ENCODE data around the gene C6orf118.

C6orf118 gene

DNA sequence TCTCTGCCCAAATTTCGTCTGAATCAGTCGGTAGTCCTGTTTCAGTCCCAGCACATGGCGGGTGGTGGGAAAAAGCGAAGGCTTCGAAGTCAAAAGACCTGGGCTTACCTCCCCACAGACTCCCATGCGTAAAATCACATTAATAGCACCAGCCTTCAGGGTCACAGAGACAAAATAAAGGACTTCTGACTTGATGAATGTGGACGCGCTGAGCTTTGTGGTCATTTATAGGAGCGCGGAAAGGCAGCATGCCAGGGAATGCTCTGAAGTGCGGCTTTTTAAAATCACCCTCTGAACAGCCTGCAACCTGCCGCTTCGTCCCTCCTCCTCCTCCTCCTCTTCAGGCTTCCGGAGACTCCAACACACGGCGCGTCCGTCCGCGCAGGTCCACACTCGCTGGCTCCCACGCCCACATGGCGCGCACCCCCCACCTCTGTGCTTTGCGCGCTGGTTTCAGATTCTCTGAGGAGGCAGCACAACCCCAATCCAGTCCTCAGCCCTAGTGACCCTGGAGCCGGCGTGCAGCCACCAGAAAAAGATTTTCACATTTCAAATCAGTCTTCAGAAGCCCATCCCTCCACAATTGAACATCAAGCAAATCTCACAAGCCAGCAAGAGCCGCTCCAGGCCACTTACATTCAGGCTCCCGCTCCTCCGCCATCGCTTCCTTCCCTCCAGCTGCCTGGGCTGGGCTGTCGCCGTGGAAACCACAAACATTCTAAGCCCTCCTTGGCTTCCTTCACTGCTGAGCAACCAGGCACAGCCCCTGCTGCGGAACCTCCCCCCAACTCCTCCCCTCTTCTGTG lies at the start of gene C6orf118:
Gene C6orf118, minus strand, starts transcription at position 680 of the 806 bp plus-strand sequence. Its CDS starts 19 bp downstream, at position 661.
- no peak for DNase-seq

DNA sequence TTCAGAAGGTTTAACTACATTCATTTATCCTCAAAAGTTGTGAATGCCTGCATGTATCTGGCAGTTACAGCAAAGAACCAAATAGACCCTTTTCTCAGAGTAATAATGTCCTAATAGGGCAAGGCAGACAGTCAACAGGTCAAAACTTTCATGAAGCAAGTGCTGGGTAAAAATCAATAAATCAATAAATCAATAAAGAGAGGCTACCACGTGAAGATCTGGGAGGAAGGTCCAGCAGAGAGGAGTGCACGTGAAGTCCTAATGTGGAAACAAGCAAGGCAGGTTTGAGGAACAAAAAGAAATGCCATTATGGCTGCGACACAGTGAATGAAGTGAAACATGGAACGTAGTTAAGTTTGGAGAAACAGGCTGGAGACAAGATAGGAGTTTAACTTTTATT lies 36.3 kb upstream of the C6orf118 start:
- no peak for DNase-seq

DNA sequence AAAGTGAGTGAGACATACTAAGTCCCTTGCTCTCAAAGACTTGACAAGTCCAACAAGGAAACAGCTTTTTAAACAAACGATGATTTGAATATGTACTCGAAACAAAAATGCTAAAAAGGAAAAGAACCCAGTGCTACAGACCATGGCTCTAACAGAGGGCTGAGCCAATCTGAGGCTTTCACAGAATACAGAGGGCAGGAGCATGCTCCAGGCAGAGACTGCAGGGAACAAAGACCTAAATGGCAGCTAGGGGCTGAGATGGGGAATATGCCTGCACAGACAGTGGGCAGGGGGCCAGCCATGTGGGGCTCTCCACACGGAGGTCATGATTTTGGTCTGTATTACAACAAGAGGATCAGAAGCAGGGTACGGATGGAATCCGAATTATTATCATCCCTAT lies 31.1 kb upstream of the C6orf118 start:
- no peak for DNase-seq

DNA sequence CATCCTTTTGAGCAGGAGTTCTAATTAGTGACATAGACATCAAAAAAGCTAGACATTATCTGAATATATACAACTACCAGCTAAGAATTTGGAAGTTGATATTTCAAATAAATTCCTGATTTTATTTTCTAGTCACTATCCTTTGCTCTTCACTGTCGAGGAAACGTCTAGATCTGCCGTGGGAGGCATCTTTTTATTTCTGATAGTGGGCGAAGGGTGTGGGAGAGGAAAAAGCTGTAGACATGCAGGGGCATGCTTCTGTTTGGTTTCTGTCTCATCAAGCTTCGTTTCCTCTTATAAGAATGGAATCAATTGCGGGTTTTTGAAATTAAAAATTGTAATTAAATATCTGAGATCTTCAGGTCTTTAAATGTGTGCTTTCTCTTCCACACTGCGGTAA lies 16.2 kb upstream of the C6orf118 start:
- DNase-seq: no peak

DNA sequence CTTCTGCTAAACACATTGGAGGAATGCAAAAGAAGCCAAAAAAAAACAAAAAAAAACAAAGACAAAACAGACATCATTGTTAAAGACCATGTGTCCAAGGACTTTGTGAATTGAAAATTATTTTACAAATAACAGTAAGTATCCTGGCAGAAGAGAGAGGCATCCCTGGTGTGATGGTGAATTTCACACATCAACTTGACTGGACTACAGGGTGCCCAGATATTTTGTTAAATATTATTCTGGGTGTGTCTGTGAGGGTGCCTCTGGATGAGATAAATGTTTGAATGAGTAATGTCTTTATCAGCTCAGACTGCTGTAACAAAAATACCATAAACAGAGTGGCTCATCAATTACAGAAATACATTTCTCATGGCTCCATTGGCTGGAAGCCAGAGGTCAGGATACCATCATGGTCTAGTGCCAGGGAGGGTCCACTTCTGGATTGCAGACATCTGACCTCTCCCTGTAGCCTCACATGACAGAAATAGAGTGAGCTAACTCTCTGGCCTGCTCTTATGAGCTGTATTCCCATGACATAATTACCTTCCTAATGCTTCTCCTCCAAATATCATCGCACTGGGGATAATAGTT lies 12.2 kb upstream of the C6orf118 start:
- no peak for DNase-seq

DNA sequence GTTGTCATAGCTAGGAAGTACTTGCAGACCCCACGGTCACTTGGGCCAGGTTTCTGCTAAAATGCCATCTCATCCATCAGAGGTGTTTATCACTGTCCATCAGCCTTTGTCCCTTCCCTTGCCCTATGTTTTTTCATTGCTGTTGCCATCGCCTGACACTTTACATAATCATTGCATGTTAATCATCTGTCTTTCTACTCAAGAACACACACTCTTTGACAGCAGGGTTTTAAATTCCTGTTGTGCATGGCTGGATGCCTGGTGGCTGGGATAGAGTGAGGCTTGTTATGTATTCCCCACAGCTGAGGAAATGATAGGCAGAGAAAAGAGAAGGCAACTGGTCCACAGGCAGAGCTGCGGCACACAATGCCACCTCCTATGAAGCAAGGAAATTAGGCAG lies 11.7 kb upstream of the C6orf118 start:
- no peak for DNase-seq

DNA sequence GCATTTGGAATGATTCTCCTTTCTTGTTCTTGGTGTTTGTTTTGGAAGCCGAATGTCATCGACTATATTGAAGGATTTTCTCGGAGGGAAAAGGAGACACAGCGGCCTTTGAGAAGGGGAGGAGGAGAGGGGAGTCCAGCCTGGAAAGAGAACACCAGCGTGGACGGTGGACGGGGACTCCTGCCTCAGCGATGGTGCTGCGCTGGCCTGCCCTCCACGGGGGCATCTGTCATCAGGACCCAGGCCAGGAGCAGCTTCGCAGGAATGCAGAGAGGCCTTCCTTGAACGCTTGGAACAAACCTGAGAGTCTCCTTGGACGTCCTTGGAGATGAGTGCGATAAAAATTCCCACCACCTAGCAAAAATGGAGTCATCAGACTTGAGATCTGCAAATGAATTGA lies 8.3 kb upstream of the C6orf118 start:
- no peak for DNase-seq

DNA sequence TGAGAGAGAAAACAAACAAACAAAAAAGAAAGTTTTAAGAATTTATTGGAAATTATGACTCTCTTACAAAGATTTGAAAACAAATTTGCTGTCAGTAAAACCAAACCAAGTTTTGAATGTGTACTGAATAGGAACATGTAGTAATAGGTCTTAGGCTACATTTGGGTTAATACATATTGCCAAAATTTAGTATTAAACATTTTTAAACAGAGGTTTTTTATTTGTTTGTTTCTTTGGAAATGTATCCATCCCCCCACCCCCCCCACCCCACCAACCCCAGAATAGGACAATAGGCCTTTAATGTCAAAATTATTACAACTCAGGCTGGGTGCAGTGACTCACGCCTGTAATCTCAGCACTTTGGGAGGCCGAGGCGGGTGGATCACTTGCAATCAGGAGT lies 2.5 kb downstream of the C6orf118 start:
- no peak for DNase-seq

DNA sequence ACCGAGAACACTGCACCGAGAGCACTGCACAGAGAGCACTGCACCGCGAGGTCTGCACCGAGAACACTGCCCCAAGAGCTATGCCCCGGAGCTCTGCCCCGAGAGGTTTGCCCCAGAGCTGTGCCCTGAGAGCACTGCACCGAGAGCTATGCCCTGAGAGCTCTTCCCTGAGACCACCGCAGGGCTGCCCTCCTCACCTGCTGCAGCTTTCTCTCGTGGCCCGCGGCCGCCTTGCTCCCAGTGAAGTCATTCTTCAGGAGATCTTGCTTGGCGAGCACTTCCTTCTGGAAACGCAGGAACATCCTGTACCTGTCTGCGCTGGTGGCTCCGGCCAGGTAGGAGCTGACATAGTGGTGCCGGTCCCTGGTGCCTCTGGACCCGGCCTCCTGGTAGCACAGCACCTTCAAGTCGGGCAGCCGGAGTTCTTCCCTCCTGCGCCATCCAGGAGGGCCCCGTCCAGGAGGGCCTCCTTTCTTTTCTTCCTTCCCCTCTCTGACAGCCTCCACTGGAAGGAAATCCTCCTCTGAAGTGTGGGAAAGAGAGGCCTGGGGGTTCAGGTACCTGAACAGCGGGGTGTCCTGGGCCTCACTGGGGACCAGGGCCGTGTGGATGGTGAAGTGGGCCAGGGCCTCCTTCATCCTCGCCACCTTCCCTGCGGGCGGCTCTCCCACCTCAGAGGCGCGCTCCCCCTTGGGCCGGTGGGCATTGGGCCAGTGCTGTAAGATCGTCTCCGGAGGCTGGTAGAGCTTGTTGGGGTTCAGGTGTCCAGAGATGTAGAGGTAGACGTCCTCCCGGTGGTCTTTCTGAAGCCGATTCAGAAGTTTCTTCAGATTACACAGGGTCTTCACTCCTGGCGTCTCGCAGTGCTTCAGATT lies 7.8 kb downstream of the C6orf118 start:
- DNase-seq: no peak

DNA sequence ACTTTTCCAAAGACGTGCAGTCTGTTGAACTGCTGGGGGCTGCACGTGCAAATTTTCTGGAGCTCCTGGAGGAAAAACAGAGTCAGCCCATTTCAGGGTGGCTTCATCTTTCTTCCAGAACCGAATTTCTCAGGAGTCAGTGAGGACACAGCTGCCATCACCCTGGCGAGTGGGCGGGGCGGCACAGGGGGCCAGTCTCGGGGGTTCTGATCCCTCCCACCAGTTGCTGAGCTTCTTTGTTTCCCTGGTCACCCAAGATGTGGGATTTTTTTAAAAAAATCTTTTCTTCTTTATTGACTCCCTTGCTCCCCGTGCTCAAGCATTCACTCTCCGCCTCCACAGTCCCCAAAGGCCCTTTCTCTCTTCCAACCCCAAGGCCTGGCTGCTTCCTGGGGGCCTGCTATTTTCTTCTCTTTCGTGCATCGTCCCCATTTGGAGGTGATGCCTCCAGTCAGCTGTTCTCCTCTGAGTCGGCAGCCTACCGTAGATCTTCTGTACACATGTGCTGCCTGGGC lies 8.9 kb downstream of the C6orf118 start:
- no peak for DNase-seq

DNA sequence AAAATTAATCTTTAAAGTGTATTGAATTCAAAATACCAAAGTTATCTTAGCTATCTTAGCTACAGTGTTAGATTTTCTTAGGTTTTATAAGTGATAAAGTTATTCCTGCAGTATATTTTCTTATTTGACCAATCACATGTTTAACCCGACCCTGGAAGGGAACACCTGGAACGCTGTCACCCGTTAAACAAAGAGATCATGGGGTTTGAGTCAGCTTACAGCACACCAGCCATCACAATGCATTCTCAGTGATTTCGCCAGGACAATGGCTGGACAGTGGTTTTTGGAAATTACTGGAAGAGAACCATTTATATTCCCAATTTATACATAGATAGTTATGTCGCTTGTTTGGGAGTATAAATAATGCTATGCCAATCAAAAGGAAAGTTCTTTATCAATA lies 10.5 kb downstream of the C6orf118 start:
- no peak for DNase-seq

DNA sequence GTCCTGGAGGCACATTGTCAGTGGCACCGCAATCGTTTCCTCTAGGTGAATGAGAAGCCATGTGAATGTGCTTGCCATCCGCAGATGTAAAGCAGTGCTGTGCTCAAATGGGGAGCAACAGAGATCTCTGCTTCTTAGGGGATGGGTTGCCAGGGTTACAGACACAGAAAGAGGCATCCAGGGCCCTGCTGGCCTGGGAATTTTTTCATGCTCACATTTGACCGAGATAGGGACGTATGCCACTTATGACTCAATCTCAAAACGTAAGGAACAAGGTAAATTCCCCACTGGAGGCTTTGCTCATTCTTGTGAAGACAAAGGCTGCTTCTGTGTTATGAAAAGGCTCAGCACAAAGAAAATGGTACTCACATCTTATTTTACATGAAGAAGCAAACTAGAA lies 11.0 kb downstream of the C6orf118 start:
- DNase-seq: no peak

DNA sequence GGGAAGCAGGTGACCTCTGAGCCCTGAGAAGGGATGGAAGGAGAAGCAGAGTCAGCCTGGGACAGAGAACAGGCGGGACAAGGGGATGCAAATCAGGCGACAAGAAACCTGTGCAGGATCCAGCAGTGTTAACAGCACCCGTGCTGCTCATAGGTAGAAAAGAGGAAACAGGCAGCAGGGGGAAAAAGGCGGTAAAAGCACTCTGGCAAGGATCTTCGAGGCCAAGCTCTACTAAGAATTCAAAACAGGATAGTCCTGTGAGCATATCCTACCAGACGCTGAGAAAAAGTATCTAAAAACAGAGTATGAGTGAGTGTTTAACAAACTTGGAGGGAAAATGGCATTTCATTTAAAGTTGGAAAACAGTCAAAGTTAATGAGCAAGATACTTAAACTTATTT lies 16.7 kb downstream of the C6orf118 start:
- no peak for DNase-seq

DNA sequence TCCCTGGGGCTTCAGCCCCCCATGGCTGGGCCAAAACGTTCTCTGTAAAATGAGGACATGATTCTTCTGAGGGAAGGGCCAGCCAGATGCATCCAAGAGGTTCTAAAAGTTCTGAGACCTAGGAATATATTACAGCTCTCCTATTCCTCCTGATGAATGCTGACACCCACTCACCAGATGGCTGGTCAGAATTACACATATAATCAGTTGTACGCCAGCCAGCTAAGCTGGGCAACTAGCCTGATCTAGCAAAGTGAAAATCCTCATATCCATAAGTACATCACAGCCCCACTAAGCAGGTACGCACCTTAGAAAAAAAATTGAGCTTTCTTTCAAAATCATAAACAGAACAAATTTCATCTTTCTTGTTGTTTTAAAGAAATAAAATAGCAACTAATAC lies 34.8 kb downstream of the C6orf118 start:
- no peak for DNase-seq

DNA sequence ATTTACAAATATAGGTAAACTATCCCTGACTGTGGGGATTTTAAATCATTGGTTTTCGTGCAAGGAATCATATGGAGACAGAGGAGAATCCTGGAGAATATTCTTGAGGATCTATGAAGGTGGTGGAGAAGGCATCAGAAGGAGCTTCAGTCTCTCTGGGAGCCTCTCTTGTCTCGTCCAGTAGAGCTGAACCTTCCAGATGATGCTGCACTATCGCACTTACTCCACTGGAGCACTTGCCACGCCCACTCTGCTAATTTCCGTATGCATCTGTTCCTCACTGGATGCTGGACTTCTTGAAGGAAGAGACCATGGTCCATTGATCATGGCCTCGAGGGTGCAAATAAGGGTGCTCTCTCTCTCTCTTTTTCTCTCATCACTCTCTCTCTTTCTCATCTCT lies 36.8 kb downstream of the C6orf118 start:
- DNase-seq: no peak

DNA sequence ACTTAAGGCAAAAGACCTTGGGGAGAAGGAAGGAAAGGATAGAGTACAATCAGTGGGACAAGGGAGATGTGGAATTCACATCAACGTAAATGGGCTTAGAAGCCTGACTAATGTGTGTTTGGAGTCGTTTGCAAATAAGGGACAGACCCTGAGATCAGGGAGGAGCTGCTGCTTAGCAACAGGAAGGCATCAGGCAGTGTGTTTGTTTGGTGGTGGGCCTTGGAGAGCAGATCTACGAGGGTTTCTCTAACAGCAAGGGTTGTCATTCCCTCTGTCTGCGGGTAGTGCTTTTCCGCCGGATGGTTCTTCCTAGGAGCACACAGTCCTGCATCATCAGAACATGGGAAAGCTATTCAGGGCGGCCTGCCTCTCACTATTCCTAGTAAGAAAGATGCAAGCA lies 40.4 kb downstream of the C6orf118 start:
- DNase-seq: no peak

DNA sequence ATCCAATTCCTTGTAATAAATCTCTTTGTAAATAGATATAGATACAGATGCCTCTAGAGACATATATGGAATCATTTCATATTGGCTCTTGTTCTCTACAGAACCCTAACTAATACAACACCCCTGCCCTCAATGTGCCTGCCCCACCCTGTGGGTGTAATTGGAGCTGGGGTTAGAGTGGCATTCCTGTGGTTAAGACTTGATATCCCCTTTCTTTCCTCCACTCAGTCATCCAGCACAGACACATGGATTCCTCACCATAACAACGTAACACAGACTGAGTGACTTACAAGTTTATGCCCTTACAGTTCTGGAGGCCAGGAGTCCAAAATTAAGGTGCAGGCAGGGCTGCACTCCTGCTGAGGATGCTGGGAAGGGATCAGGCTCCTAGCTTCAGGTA lies 42.8 kb downstream of the C6orf118 start:
- DNase-seq: no peak

DNA sequence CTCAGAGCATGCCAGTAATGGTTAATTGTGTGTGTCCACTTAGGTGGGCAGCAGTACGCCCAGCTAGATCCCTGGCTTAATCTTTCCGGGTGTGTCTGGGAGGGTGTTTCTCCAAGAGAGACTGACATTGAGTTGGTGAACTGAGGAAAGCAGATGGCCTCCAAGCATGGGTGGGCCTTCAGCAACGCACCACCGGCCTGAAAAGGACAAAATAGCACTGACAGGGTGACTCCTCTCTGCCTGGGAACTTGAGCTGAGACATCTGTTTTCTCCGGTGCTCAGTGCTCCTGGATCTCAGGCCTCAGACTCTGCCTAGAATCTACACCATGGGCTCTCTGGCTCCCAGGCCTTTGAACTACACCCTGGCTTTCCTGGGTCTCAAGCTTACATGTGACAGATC lies 43.2 kb downstream of the C6orf118 start:
- no peak for DNase-seq

DNA sequence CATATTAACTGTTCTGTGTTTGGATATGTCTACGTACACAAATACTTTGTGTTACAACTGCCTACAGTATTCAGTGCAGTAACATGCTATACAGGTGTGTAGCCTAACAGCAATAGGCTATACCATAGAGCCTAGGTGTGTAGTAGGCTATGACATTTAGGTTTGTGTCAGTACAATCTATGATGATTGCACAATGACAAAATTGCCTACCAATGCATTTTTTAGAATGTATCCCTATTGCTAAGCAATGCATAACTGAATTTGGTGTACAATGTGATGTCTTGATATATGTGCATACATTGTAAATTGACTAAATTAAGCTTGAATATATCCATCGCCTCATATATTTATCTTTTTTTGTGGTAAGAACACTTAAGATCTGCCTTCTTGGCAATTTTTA lies 48.9 kb downstream of the C6orf118 start:
- DNase-seq: no peak

DNA sequence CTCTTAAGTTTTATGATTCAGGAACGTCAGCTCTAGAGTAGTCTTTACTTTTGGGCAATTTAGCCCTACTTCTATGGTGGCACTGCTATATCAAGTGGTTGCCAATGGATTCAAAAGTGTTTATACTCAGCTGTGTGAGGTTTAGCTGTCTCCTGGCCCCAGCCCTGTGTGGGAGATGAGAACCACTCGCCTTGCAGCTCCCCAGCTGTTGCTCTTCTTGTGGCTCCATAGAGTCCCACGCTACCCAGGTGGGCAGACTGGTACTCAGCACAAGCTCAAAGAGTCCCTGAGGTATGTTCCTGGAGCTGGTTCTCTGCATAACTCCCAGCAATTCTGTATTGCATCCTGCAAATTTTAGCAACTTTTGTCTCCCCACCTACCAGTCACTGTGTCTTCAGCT lies 59.6 kb downstream of the C6orf118 start:
- DNase-seq: no peak

DNA sequence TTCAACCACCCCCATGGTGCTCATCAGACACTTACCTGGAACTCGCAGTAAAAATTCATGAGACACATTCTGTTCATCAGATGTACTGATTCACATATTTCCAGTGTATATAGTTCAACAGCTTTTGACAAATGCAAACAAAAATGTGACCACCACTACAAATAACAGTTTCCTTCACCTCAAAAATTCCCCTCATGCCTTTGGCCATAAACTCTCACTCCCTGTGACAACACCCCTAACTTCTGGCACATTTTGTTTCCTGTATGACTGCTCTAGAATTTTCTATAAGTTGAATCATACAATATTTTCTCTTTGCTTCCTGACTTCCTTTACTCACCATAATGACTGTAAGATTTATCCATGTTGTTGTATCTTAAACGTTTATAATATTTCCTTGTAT lies 63.7 kb downstream of the C6orf118 start:
- no peak for DNase-seq

DNA sequence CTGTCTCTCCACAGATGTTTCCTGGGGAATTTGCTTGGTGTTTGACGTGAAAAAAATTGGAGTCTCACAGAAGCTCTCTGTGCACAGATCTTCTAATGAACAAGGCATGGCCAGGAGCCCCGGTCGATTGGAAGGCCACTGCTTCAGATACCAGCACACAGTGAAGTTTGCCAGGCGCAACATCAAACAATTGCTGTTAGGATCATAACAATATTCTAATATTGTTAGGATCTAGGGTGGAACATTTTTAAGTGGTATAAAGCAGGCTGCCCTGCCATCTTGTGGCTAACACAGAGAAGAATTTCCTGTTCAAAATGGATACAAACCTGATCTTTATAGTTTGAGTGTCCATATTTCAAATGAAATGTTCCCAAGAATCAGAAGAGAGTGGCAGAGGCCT lies 64.1 kb downstream of the C6orf118 start:
- no peak for DNase-seq

DNA sequence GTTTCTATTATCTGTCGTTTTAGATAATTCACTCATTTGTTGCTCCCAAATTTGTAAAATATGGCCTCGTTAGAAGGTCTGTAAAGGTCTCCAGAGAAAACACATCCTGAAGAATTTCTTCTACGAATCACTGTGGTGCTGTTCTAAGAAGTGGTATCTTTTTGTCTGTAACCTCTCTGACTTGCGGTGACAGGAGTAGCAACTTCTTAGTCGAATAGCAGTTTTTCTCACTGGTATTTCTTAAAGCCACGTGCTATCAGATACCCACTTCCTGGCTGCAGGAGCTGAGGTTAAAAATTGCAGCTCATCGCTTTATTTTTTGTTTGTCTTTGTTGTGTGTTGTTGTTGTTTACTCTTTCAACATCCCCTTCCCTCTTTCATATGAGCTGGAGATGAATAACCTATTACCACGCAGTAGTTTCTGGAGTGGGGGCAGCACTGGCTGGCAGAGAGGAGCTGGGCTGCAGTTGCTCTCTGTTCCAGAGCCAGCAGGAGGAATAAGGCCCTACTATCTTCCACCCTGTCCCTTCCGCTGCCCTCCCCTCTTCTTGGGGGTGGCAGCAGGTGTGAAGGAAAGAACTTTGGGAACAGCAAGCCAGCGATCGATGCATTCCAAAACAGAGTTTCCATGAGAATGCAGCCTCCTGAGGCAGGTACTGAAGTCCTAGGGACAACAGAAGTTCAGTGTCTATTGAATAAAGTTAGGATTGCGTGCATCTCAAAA lies 64.7 kb downstream of the C6orf118 start:
- no peak for DNase-seq
